ENCODE results near the gene ADAM11. TPM values are rescaled to one million over a fixed set of nuclear protein-coding genes. Genes with fewer than 3 reads are reported as not detected.

The ADAM11 gene
- polyA plus RNA-seq, 2 of the 4 experiments (the other 2 are of a cell fraction) = 0.75 to 2.1 TPM

- TF ChIP-seq E2F6 (IDR thresholded peaks at IDR 0.05; ENCODE audit: borderline replicate concordance, low read depth) (peak; percentile 49; the same call in 1 of the 2 replicates), ZSCAN20 (CRISPR knock-in tag; IDR thresholded peaks at IDR 0.05) (no peak), KDM5A (IDR thresholded peaks at IDR 0.05) (peak; percentile 62), NR3C1 (IDR thresholded peaks at IDR 0.05) (no peak), BHLHE40 (IDR thresholded peaks at IDR 0.05; ENCODE audit: low read depth, low read length) (no peak), HOXB5 (CRISPR knock-in tag; IDR thresholded peaks at IDR 0.05) (no peak), PHF8 (IDR thresholded peaks at IDR 0.05; ENCODE audit: borderline replicate concordance, low read depth) (no peak), KDM1A (IDR thresholded peaks at IDR 0.05; ENCODE audit: low read depth) (no peak), FOSL2 (IDR thresholded peaks at IDR 0.05) (0 out of 2 replicates have a peak, but pooled peaks have one; percentile 29), FOSL2 (CRISPR knock-in tag; IDR thresholded peaks at IDR 0.05) (peak; percentile 84)
Measured at GRCh38 chr17:44779211-44780025, 20.6 kb downstream of the ADAM11 start (continued).

GRCh38 chr17:44780161-44780560, 21.4 kb downstream of the ADAM11 start:
- DNase-seq (ENCODE audit: low read depth in 1 of 2, low spot score in 1 of 2) = no peak
- no peaks in the 10 kb centered on the region for H3K9me3 ChIP-seq
- H3K4me1 ChIP-seq = peaks cover 12% of the 10 kb centered on the region; the same call in 2 of the 3 replicates
- no peak overlapping the region for H3K4me2 ChIP-seq
- H3K27ac ChIP-seq = peak overlapping the region in 1 of 2 experiments; percentile 84; a peak in 2 of 6 replicates
- WGBS (ENCODE audit: missing lambda C conversion rate) = 69% methylated on average over 10 of the region's 12 CpGs
- ChIA-PET POLR2A (no interaction called here), CTCF (interaction anchor here (0.7 to 30.3 kb wide), 41 partner anchors 10 to 325 kb away, joined by 3 to 1787 read pairs (median 7); partner anchors contain the start of genes ADAM11, GJC1 and HIGD1B)
- TF ChIP-seq REST (IDR thresholded peaks at IDR 0.05) = no peak
- no peak for TF ChIP-seq E2F6 (IDR thresholded peaks at IDR 0.05; ENCODE audit: borderline replicate concordance, low read depth)
- no peak for ATAC-seq
- no peak overlapping the region for H3K4me3 ChIP-seq
- FAIRE-seq = no peak

GRCh38 chr17:44780845-44781480, 22.2 kb downstream of the ADAM11 start:
- DNase-seq (ENCODE audit: low read depth in 1 of 2, low spot score in 1 of 2) = no peak
- POLR2A ChIA-PET = no interaction called here

More at GRCh38 chr17:44780845-44781480, 22.2 kb downstream of the ADAM11 start:
- H3K9me3 ChIP-seq = no peaks in the 10 kb centered on the region
- WGBS (ENCODE audit: missing lambda C conversion rate) = 92% methylated on average over 12 of the region's 14 CpGs
- FAIRE-seq (no peak), ATAC-seq (no peak)
- H3K4me3 ChIP-seq = no peak overlapping the region
- H3K4me2 ChIP-seq = no peak overlapping the region
- H3K27ac ChIP-seq = no peak overlapping the region
- TF ChIP-seq ZC3H11A (IDR thresholded peaks at IDR 0.05) (no peak), KDM1A (IDR thresholded peaks at IDR 0.05; ENCODE audit: low read depth) (no peak), MAX (IDR thresholded peaks at IDR 0.05) (no peak), JUN (IDR thresholded peaks at IDR 0.05) (no peak), HOXB5 (CRISPR knock-in tag; IDR thresholded peaks at IDR 0.05) (no peak), HMGXB4 (CRISPR knock-in tag; IDR thresholded peaks at IDR 0.05; ENCODE audit: borderline replicate concordance) (no peak), ZNF302 (CRISPR knock-in tag; IDR thresholded peaks at IDR 0.05) (no peak), CBX8 (IDR thresholded peaks at IDR 0.05) (no peak), HES2 (IDR thresholded peaks at IDR 0.05) (no peak), HDAC2 (IDR thresholded peaks at IDR 0.05) (no peak), ZSCAN20 (CRISPR knock-in tag; IDR thresholded peaks at IDR 0.05) (no peak), SREBF2 (IDR thresholded peaks at IDR 0.05) (no peak), PHF8 (IDR thresholded peaks at IDR 0.05; ENCODE audit: borderline replicate concordance, low read depth) (no peak), RCOR1 (IDR thresholded peaks at IDR 0.05; ENCODE audit: low read depth, low read length) (no peak)
- CTCF ChIA-PET = interaction anchor here (1.0 to 30.3 kb wide), 14 partner anchors 12 to 355 kb away, joined by 3 to 1787 read pairs (median 26); partner anchors contain the start of genes ACBD4, GJC1 and HIGD1B
- H3K4me1 ChIP-seq = peaks cover 12% of the 10 kb centered on the region; the same call in 2 of the 3 replicates

Data from A549 (cell line).